IMR-90 (cell line): Measurements from ENCODE around the gene ANK3. TPM values are rescaled to one million over a fixed set of nuclear protein-coding genes. Genes with fewer than 3 reads are reported as not detected.

Experiments used
- ATAC-seq: fragments of 200-7000 bp; cut with Tn5 transposase; 2 replicates; pipeline ENCODE4 v1.9.1; 2020; ENCODE audit warnings: low read depth, mild to moderate bottlenecking, moderate library complexity
- BruUV-seq: library from RNA; stranded (reverse); fragments of 400-500 nt; replicated peaks from 2 replicates; lab custom pipeline; 2021; lab: Mats Ljungman, UMichigan
- CTCF ChIA-PET: fragments of 300-600 bp; formaldehyde crosslinking; extraction: SDS; loops from one replicate; lab custom pipeline; 2021; ENCODE audit warnings: antibody characterized with exemption; lab: Yijun Ruan, JAX
- POLR2A ChIA-PET: fragments of 300-600 bp; sonication (Branson Sonifier 250); formaldehyde crosslinking; loops from one replicate; lab custom pipeline; 2022; ENCODE audit warnings: antibody characterized with exemption; ENCODE audit not compliant: unreplicated experiment; lab: Charles Lee
- DNase-seq: peaks from one replicate; pipeline ENCODE4 v3.0.0; 2013
- H2AFZ ChIP-seq: replicated peaks from 2 replicates; pipeline ENCODE3; 2013; ENCODE audit warnings: low read length, mild to moderate bottlenecking; ENCODE audit not compliant: poor library complexity
- H2AK5ac ChIP-seq: 2 replicates; pipeline ENCODE4 v1.6.1; 2013; ENCODE audit warnings: low read depth, low read length, inconsistent platforms
- H2AK9ac ChIP-seq: replicated peaks from 2 replicates; pipeline ENCODE3; 2013; ENCODE audit warnings: mild to moderate bottlenecking, low read depth, low read length, moderate library complexity; ENCODE audit not compliant: poor library complexity
- H2BK120ac ChIP-seq: 2 replicates; pipeline ENCODE4 v1.6.1; 2013; ENCODE audit warnings: low read depth, low read length, inconsistent platforms
- H2BK15ac ChIP-seq: 3 replicates; pipeline ENCODE4 v1.6.1; 2013; ENCODE audit warnings: low read depth, low read length, inconsistent platforms
- H2BK20ac ChIP-seq: 2 replicates; pipeline ENCODE4 v1.6.1; 2013; ENCODE audit warnings: low read depth, mild to moderate bottlenecking, inconsistent platforms, low read length, moderate library complexity
- H2BK5ac ChIP-seq: 2 replicates; pipeline ENCODE4 v1.6.1; 2013; ENCODE audit warnings: mild to moderate bottlenecking, low read depth, low read length, inconsistent platforms; ENCODE audit not compliant: poor library complexity, severe bottlenecking
- H3K14ac ChIP-seq: replicated peaks from 2 replicates; pipeline ENCODE4 v1.6.1; 2013; ENCODE audit warnings: low read depth, low read length, inconsistent platforms
- H3K18ac ChIP-seq: 2 replicates; pipeline ENCODE4 v1.6.1; 2013; ENCODE audit warnings: low read depth, low read length, control low read depth
- H3K23ac ChIP-seq: 2 replicates; pipeline ENCODE4 v1.6.1; 2013; ENCODE audit warnings: low read depth, low read length, inconsistent platforms
- H3K27ac ChIP-seq: 2 replicates; pipeline ENCODE4 v1.5.1; 2013; ENCODE audit warnings: mild to moderate bottlenecking, control low read depth, low read length; ENCODE audit not compliant: insufficient read depth
- H3K27me3 ChIP-seq: 2 replicates; pipeline ENCODE4 v1.6.1; 2013; ENCODE audit warnings: low read length; ENCODE audit not compliant: control insufficient read depth, insufficient read depth
- H3K36me3 ChIP-seq: 2 replicates; pipeline ENCODE4 v1.6.1; 2013; ENCODE audit warnings: low read length, mixed read lengths; ENCODE audit not compliant: control insufficient read depth, insufficient read depth
- H3K4ac ChIP-seq: 2 replicates; pipeline ENCODE4 v1.6.1; 2013; ENCODE audit warnings: low read depth, low read length, inconsistent platforms
- H3K4me1 ChIP-seq: 2 replicates; pipeline ENCODE4 v1.6.1; 2013; ENCODE audit warnings: low read length, mixed read lengths; ENCODE audit not compliant: control insufficient read depth, insufficient read depth
- H3K4me2 ChIP-seq: 2 replicates; pipeline ENCODE4 v1.6.1; 2013; ENCODE audit warnings: low read depth, mild to moderate bottlenecking, control low read depth, low read length, moderate library complexity
- H3K4me3 ChIP-seq: 2 replicates; pipeline ENCODE4 v1.5.1; 2013; ENCODE audit warnings: low read depth, mild to moderate bottlenecking, control low read depth, low read length, moderate library complexity; ENCODE audit not compliant: insufficient read depth
- H3K56ac ChIP-seq: 2 replicates; pipeline ENCODE4 v1.6.1; 2013; ENCODE audit warnings: low read length, inconsistent platforms; ENCODE audit not compliant: insufficient read depth; ENCODE audit errors: extremely low read depth
- H3K79me1 ChIP-seq, 2 experiments: 2 replicates each; pipeline ENCODE4 v1.6.1; 2013; ENCODE audit warnings: low read length in 2 of 2, inconsistent platforms in 1 of 2, low read depth in 1 of 2
- H3K9ac ChIP-seq: 2 replicates; pipeline ENCODE4 v1.6.1; 2013; ENCODE audit warnings: low read depth, low read length, control low read depth
- H3K9me1 ChIP-seq: 2 replicates; pipeline ENCODE4 v1.6.1; 2013; ENCODE audit warnings: low read length, inconsistent platforms; ENCODE audit not compliant: insufficient read depth
- H3K9me3 ChIP-seq: 2 replicates; pipeline ENCODE4 v1.6.1; 2013; ENCODE audit warnings: low read length; ENCODE audit not compliant: control insufficient read depth, insufficient read depth
- H4K20me1 ChIP-seq: 2 replicates; pipeline ENCODE4 v1.6.1; 2013; ENCODE audit warnings: low read length, inconsistent platforms; ENCODE audit not compliant: insufficient read depth
- H4K5ac ChIP-seq: 2 replicates; pipeline ENCODE4 v1.6.1; 2013; ENCODE audit warnings: mild to moderate bottlenecking, low read depth, low read length, control low read depth
- H4K8ac ChIP-seq, 2 experiments: 2 replicates each; pipeline ENCODE4 v1.6.1; 2013; ENCODE audit warnings: low read depth in 2 of 2, low read length in 2 of 2, control low read depth in 1 of 2, inconsistent platforms in 1 of 2
- H4K91ac ChIP-seq: 2 replicates; pipeline ENCODE4 v1.6.1; 2013; ENCODE audit warnings: low read depth, low read length, inconsistent platforms; ENCODE audit not compliant: insufficient read depth
- BHLHE40 ChIP-seq: fragments of 150-350 bp; IDR thresholded peaks from 2 replicates; pipeline ENCODE4 v1.6.1; 2016; ENCODE audit warnings: mild to moderate bottlenecking, low read depth, low read length
- ELK1 ChIP-seq: fragments of 150-350 bp; IDR thresholded peaks from 2 replicates; pipeline ENCODE4 v1.6.1; 2016; ENCODE audit warnings: low read depth, mild to moderate bottlenecking, low read length, moderate library complexity, borderline replicate concordance
- MAFK ChIP-seq: IDR thresholded peaks from 2 replicates; pipeline ENCODE4 v1.6.1; 2012; ENCODE audit warnings: low read depth, low read length, improper control_type of control experiment
- MAZ ChIP-seq: IDR thresholded peaks from 2 replicates; pipeline ENCODE4 v1.6.1; 2012; ENCODE audit warnings: low read depth, mild to moderate bottlenecking, low read length, improper control_type of control experiment, moderate library complexity, borderline replicate concordance
- NFE2L2 ChIP-seq: fragments of 150-350 bp; IDR thresholded peaks from 2 replicates; pipeline ENCODE4 v1.6.1; 2016; ENCODE audit warnings: low read depth, mild to moderate bottlenecking, low read length
- POLR2A ChIP-seq: IDR thresholded peaks from 2 replicates; pipeline ENCODE4 v1.6.1; 2012; ENCODE audit warnings: mild to moderate bottlenecking, low read depth, low read length
- RFX5 ChIP-seq: IDR thresholded peaks from 2 replicates; pipeline ENCODE4 v1.8.0; 2012; ENCODE audit warnings: low read depth, mild to moderate bottlenecking, low read length, moderate library complexity
- SMC3 ChIP-seq: fragments of 150-350 bp; IDR thresholded peaks from 2 replicates; pipeline ENCODE4 v1.6.1; 2016; ENCODE audit warnings: low read depth, mild to moderate bottlenecking, antibody characterized with exemption, low read length, moderate library complexity
- USF2 ChIP-seq: fragments of 150-350 bp; IDR thresholded peaks from 2 replicates; pipeline ENCODE4 v1.6.1; 2017; ENCODE audit warnings: mild to moderate bottlenecking, antibody characterized with exemption, low read length, low read depth
- WGBS, 2 experiments: methylation state at CpG; one replicate each; pipeline versions ENCODE4 v1.1.5 to v1.1.7; 2013; ENCODE audit warnings: missing lambda C conversion rate in 2 of 2; ENCODE audit not compliant: insufficient read length in 1 of 2; ENCODE audit errors: extremely low coverage in 2 of 2; 5-methylcytosine and 5-hydroxymethylcytosine counted together
- dilution Hi-C: fragments of 300-500 bp; cut with HindIII; formaldehyde crosslinking; loops from one replicate; pipeline ENCODE4 v1.14.3; 2018; ENCODE audit warnings: low sequenced_read_pairs; ENCODE audit not compliant: unreplicated experiment
- in situ Hi-C: fragments of 300-500 bp; cut with MboI; formaldehyde crosslinking; loops from 3 replicates; pipeline ENCODE4 v1.14.3; 2019; ENCODE audit warnings: low sequenced_read_pairs, inconsistent platforms, mixed read lengths
- intact Hi-C: fragments of 100-400 bp; cut with micrococcal nuclease; formaldehyde crosslinking; loops from 2 replicates; pipeline ENCODE4 v1.10.0; 2022
- polyA plus RNA-seq, 3 experiments: library from polyadenylated mRNA; depleted of rRNA; stranded (reverse); fragments of >200 nt; gene quantifications; 2 replicates each; pipeline ENCODE4 v1.2.3, GENCODE V29; 2012; ENCODE audit warnings: low replicate concordance in 1 of 3
- total RNA-seq: library from RNA; depleted of rRNA; stranded (reverse); fragments of >200 nt; gene quantifications from 2 replicates; pipeline ENCODE4 v1.2.3, GENCODE V29; 2012

Gene ANK3
- total and polyA plus RNA-seq, 2 of the 4 experiments (the other 2 are of a cell fraction) = 0.63 to 1.8 TPM

- no peak overlapping the region for H3K4me2 ChIP-seq
- H2AK9ac ChIP-seq = no peak overlapping the region
- no peaks in the 10 kb centered on the region for H3K36me3 ChIP-seq
- no peaks in the 10 kb centered on the region for H3K9me3 ChIP-seq
- intact Hi-C loops (no loop called here), in situ Hi-C loops (no loop called here), dilution Hi-C loops (no loop called here)
- H4K20me1 ChIP-seq = no peaks in the 10 kb centered on the region
- H2AK5ac ChIP-seq = no peak overlapping the region
- TF ChIP-seq MAFK (no peak), USF2 (no peak), SMC3 (no peak), ELK1 (no peak), POLR2A (no peak), RFX5 (no peak), MAZ (no peak), NFE2L2 (no peak), BHLHE40 (no peak)
- BruUV-seq = no TSS peak
- DNase-seq (no peak), ATAC-seq (no peak)
- no peak overlapping the region for H2BK15ac ChIP-seq
- H2BK5ac ChIP-seq = no peak overlapping the region
- no peak overlapping the region for H4K5ac ChIP-seq
- no peak overlapping the region for H4K91ac ChIP-seq
- no CpG with 5 or more reads among the region's 2 CpGs for WGBS, 2 experiments
- no peak overlapping the region for H3K27ac ChIP-seq
- H2BK20ac ChIP-seq = no peak overlapping the region
- POLR2A ChIA-PET = no interaction called here
- H3K18ac ChIP-seq = no peak overlapping the region
- no peak overlapping the region for H4K8ac ChIP-seq
- H2AFZ ChIP-seq = no peak overlapping the region
- H3K56ac ChIP-seq = no peak overlapping the region
- peaks cover 4% of the 10 kb centered on the region; the same call in 1 of the 2 replicates for H3K27me3 ChIP-seq
- H3K9ac ChIP-seq = no peak overlapping the region
- CTCF ChIA-PET = no interaction called here
- no peak overlapping the region for H3K14ac ChIP-seq
- H3K79me1 ChIP-seq = no peaks in the 10 kb centered on the region
- peaks cover 1% of the 10 kb centered on the region; the same call in 1 of the 2 replicates for H3K4me1 ChIP-seq
- H2BK120ac ChIP-seq = no peak overlapping the region
- no peak overlapping the region for H3K4ac ChIP-seq
- H3K4me3 ChIP-seq = no peak overlapping the region
- H3K23ac ChIP-seq = no peak overlapping the region
- H3K9me1 ChIP-seq = no peaks in the 10 kb centered on the region
Measured at GRCh38 chr10:60276232-60276631, 113.4 kb downstream of the ANK3 start.
